Fibroblast of skin of scalp (primary cell): ENCODE measurements around the gene MTRF1.
A peak's percentile ranks its signal among the peaks of the same experiment; 100 is the strongest.
"Not testable (repeated sequence)": the region's sequence is repeated elsewhere in the genome, so short reads cannot be mapped to it uniquely, and the experiment has no call there.

Experiments
- DNase-seq: peaks from one replicate; pipeline ENCODE4 v3.0.0-alpha.2; 2013

The MTRF1 gene

DNA sequence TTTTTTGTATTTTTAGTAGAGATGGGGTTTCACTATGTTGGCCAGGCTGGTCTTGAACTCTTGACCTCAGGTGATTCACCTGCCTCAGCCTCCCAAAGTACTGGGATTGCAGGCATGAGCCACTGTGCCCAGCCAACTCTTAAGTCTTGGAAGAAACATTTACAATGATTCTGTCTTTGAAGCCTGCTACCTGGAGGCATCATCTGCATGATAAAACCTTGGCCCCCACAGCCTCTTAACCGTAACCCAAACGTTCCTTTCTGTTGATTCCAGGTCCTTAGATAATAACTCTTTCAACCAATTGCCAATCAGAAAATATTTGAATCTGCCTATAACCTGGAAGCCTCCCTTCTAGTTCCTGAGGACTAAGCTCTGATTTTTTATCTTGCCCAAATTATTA, 15.8 kb upstream of the MTRF1 start:
- DNase-seq, result not testable (repeated sequence)

DNA sequence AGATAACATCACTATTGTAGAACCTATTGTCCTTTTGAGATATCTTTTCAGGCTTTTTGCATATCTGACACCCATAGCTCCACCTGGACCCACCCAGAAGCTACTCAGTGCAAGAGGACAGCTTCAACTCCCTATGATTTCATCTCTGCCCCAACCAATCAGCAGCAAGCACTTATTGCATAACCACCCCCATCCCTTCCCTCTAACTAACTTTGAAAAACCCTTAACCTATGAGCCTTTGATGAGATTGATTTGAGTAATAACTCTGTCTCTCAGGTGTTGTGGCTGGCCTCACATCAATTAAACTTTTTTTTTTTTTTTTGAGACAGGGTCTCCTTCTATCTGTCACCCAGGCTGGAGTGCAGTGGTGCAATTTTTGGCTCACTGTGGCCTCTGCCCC, 13.4 kb upstream of the MTRF1 start:
- DNase-seq, result no peak

DNA sequence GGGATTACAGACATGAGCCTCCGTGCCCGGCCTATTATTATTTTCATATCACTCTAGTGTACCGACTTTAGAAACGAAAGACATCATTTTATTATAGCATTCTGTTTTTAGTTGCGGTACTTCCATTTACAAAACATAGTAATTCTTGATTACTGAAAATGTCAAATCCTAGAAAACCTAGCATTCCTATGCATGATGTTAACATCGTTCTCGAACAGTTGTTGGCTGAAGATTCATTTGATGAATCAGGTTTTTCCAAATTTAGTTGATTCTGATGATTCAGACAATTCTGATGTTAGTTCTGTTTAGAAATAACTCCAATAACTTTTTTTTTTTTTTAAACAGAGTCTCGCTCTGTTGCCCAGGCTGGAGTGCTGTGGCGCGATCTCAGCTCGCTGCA, 11.5 kb upstream of the MTRF1 start:
- DNase-seq, result no peak

DNA sequence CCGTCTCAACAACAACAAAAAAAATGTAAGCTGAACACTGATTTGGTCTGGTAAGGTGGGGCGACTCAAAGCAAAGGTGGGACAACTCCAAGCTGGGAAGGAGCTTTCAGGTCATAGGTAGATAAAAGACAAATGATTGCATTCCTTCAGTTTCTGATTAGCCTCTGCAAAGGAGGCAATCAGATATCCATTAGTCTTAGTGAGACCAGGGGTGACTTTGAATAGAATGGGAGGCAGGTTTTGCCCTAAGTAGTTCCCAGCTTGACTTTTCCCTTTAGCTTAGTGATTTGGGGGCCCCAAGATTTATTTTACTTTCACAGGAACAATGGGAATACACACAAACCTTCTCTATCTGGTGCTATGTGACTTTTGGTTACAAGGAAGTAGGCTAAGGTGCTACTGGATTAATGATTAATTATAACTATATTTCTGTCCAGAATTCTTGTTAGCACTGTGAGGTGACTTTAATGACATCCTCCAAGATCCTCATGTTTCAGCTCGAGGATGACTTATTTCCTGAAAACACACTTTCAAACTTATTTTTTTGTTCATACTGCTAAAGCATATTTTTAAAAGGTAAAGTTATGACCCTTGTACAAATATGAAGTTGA, 10.6 kb upstream of the MTRF1 start:
- no peak for DNase-seq

DNA sequence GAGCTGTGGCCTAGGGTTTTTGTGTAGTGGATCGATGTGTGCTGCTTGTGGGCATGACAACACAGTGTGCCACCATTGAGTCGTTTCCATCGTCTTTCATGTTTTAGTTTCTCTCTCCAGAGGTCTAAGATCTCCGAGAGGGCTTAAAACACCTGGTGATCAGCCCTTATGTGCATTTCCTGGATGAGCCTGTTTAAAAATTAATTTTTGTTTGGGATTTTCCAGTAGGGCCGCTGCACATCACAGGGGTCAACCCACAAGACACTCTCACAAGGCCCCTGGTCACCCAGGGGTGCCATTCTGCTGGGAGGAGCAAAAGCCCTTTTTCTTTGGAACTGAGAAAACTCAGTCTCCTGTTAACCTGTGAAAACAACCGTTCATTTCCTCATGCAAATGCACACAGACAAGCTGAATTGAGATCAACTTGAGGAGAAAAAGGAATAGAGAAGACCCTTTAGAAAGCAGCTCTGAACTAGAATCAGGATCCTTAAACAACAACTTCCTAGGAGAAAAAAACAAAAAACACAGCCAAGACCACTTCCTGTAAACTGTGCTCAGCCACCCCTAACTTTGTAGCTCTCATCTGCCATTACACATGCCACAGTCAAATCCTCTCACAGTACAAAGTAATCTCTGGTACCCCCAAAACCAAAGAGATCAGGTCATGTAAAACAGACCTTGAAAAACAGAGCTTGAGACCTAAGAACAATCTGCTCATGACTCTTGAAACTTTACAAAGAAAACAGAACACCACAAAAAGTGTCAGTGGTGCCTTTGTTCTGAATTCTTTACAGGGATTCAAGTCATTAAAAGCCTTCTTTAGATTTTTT, 8.3 kb upstream of the MTRF1 start:
- DNase-seq, result no peak

DNA sequence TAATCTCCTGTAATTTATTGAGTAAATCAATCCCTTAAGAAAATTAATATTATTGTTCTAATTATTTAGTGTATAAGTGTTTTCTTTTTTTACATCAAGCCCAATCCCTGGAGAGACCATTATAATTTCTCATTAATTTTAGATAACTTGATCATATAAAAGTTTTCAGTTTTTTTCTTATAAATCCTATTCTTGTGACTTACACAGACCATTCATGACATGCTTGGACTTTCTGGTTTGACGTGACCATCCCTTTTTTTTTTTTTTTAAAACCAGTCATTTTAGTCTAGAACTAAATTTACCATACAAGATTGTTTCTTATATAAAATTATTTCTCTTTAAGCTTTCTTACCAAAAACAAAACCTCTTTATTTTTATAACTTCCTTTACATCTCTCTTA, 5.4 kb upstream of the MTRF1 start:
- peak; percentile 13 for DNase-seq

DNA sequence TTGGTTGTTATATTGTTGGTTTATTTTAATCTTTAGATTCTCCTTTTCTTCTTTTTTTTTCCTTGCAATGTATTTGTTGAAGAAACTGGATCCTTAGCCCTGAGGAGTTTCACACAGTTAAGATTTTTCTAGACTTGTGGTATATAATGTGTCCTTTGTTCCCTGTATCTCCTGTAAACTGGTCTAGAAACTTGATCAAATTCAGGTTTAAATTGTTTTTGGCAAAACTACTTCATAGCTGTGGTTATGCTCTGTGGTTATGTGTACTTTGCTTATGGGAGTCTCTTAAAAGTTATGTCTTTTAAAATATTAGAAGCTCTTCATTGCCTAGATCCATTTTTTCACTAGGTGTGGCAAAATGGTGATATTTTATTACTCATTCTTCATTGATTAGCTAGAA, 3.7 kb upstream of the MTRF1 start:
- DNase-seq, result no peak

DNA sequence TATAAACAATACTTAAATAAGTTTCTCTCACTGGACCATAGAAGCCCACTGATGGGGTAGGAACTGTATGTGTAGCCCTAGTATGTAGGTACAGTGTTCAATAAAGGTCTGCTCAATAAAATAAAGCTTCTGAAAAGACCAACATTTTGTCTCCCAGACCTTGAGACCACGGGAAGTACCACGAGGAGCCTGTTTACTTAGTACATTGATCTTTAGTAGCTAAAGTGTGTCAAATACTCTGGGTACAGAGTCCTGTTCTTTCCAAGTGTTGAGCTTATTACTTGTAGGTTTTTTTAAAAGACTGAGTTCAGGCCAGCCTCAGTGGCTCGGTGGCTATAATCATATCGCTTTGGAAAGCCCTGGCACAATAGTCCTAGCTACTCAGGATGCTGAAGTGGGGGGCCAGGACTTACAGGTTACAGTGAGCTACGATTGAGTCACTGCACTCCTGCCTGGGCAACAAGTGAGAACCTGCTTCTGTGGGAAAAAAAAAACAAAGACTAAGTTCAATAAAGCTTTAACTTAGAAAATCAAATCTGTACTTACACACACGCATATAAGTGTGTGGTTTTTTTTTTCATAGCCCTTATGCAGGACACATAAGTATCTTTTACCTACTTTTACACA, 3.4 kb downstream of the MTRF1 start:
- DNase-seq, result no peak

DNA sequence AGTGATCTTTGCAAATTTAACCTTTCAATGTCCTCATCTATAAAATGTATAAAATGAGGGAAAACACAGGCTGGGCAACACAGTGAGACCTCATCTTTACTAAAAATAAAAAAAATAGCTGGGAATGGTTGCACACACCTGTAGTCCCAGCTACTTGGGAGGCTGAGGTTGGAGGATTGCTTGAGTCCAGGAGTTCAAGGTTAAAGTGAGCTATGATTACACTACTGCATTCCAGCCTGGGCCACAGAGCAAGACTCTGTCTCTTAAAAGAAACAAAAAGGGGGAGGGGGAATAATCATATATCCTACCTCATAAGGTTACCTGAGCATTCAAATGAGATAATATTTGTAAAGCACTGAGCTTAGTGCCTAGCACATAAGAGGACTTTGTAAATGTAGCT, 5.8 kb downstream of the MTRF1 start:
- DNase-seq, result no peak

DNA sequence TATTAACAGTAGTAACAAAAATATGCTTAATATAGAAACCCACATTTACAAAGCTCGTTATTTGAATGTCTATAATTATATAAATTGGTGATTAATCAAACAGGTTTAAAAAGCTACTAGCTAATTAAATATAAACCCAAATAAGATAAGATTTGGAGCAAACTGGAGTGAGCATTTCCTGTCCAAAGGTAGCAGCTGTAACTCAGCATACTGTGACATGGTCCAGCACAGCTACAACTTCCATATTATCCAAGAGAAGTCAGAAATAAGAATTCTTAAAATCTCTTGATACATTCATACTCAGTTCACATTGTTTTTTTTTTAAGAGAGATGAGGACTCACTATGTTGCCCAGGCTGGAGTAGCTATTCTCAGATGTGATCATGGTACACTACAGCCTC, 8.5 kb downstream of the MTRF1 start:
- no peak for DNase-seq

DNA sequence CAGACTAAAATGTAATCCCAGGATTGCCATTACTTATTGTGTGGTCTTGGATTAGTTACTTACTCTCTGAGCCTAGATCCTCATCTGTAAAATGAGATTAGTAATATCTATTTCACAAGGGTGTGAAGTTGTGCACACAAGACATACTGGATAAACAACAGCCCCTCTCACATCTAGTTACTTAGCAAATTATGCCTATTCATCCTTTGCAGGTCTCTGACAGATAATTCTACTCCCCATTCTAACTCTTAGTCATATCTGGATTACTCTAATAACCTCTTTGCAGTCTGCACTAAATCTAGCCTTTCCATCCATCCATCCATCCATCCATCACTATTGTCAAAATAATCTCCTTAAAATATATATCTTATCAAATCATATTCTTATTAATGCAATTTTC, 12.4 kb downstream of the MTRF1 start:
- no peak for DNase-seq

DNA sequence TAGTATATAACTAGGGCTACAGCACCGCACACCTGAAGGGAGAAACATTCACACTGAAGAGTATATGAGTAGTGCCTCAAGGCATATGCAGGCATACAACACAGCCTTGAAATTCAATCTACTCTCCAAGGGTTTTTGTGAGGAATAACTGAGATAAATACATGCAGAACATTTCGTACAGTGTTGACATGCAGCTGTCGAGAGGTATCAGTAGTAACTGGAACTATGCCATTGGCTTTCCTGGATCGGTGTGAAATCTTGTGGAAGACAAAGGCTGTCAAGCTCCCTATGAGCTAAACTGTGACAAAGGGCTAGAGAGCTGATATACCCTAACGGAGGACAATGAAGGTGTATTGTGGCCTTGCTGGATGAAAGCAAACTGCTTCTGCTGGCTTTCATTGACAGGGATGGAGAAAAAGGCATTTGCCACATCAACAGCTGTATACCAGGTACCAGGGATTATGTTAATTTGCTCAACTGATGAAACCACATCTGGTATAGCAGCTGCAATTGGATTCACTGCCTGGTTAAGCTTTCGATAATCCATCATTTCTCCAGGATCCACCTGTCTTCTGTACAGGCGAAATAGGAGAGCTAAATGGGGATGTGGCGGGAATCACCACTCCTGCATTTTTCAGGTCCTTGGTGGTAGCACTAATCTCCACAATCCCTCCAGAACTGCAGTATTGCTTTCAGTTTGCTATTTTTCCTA, 16.3 kb downstream of the MTRF1 start:
- no peak for DNase-seq

DNA sequence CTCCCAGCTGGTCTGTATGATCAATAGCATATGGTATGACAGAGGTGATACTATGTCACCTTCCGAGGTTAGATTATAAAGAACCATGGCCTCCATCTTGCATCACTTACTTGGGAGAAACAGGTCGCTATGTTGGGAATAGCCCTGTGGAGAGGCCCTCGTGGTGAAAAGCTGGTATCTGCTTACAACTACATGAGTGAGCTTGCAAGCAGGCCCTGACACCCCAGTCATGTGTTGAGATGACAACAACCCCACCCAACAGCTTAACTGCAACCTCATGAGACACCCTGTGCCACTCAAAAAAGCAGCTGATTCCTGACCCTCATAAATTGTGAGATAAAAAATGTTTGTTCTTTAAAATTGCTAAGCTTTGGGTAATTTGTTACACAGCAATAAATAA, 18.8 kb downstream of the MTRF1 start:
- no peak for DNase-seq

DNA sequence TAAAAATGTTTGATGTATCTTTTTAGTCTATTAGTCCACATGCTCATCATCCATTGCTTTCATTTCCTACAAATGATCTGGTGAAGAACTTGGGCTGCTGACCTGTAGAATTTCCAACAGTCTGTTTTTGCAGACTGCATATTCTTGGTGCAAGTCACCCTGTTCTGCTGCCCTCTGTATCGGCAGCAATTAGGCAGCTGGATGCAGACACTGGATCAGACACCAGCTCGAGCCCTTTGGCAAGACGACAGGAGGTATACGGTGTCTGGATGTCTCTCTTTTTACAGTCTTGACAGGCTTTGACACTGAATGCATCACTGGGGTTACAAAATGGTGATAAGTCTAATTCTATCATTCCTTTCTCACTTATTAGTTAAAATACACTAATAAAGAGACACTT, 21.8 kb downstream of the MTRF1 start:
- no peak for DNase-seq

DNA sequence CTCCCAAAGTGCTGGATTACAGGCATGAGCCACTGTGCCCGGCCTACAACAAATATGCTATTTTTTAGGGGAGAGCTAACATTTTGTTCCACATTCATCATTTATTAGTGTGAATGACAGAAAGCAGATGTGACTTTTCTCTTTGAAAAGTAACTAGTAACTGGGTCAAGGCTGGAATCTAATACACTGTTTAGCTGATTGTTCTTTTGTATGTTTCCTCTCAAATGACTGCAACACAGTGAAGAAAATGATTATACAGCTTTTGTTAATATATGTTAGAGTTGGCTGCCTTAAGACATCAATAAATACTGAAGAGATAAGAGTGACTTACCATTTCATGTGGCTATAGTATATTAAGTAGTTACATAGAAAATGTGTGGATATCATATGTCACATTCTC, 27.0 kb downstream of the MTRF1 start:
- DNase-seq, result no peak

DNA sequence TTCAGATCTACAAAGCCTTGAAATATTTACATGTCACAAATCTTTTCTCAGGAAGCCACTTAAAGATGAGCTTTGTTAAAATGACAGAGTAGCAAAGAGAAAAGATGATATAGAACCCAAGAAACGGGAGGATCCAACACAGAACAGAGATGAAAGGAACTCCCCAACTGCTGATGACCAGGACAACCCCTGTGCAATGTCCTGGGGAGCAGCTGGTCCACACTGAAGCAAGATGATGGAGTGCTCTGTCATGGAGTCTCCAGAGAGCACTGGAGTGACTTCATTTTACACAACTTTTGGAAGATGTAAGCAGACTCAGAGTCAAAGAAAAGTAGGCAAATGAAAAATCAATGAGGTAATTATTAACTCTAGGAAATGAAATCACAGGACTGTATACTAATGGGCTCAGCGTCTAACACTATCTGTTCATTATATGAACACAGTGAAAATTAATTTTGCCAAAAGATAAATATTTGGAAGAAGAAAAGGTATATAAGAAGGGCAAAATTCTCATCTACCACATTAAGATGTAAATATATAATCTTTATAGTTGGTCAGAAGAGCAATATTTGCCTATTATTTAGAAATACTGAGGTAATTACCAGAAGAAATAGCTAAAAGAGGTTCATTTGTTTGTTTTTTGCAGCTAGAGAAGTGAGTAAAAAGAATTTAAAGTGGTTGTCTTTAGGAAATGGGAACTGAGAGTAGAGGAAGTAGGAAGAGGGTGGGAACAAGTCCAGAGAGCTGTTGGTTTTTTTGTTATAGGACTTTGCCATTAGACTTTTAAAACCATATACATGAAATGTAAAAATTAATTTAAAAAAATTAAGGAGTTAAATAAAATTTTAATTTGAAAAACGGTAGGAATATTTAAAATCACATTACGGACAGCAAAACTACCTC, 30.5 kb downstream of the MTRF1 start:
- DNase-seq, result no peak

DNA sequence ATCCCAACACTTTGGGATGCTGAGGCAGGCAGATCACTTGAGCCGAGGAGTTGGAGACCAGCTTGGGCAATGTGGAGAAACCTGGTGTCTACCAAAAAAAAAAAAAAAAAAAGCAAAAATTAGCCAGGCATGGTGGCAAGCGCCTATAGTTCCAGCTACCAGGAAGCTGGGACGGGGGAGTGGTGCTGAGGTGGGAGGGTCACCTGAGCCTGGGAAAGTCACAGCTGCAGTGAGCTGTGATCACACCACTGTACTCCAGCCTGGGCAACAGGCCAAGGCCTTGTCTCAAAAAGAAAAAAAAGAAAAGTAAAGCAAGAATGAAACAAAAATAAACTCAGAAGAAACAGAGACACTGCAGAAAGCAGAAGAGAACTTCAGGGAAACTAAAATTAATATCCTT, 31.6 kb downstream of the MTRF1 start:
- DNase-seq, result peak; percentile 14

DNA sequence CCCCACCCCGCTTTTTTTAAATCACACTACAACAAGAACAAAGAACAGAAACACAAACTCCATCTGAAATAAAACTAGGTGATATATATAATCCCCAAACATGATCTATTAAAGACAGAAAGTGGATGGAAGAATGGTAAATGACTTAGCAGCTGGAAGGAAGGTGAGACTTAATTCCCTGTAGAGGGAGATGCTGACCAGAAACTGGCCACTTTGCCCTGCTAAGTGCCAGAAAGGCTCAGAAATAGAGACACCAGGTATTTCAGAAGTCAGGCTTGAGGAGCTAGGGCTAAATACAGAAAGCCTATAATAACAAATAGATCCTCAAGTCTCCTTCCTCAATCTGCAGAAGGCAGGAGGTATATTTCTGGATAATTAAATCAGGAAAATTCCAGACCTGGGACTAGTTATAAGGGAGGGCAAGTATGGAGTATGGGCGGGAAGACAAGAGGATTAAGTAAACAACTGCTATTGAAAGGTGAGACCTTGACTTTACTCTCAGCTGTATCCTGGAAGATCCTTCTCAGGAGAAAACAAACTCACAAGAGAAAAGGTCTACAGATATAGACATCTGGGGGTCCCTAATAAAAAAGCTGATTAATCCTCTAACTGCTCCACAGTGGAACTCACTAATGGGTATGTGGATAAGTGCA, 32.2 kb downstream of the MTRF1 start:
- no peak for DNase-seq

DNA sequence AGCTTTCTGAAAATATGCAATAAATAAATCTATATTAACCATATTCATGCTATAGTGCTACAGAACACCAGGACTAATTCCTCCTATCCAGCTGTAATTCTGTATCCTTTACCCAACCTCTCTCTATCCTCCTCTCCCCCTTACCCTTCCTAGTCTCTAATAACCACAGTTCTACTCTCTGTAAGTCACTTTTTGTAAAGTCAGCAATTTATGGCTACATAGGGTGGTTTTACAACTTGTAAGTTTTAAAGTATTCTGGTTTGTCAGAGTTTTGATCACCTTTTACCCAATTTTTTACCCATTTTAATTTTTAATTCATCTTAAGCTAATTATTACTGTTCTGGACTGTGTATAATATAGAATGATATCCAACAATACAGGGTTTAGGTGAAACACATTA, 34.0 kb downstream of the MTRF1 start:
- no peak for DNase-seq

DNA sequence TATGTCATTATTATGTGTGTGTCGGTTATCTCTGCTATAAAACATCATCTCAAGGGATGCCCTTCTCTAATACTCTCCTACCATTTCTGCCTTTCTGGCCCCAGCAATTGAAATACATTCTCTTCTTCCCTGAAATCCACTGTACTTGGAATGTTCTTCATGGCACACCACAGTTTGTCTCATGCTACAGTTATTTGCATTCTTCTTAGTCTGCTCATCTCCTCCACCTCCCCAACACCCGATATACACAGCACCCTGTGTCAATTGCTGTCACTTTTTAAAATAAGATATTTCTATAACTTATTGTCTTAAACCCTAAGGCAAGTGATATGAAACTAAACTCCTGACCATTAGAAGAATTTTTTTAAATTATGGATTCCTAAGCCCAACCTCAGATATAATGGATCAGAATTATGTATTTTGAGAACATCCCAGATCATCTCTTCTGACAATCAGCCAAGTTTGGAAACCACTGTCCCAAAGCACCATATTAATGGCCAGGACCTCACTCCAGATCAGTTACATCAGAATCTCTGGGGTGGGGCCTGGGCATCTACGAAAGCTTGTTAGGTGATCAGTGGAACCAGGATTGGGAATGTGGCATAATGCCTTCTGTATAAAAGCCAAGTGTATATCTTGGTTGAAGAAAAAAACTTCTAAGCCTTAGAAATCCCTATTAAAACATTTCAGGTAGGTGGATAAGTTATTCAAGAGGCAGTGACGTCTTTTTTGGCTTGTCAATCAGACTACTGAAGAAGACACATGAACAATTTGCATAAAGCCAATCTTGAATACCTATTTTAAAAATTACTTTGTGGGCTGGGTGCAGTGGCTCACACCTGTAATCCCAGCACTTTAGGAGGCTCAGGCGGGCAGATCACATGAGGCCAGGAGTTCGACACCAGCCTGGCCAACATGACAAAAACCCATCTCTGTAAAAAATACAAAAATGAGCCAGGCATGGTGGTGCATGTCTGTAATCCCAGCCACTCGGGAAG, 39.0 kb downstream of the MTRF1 start:
- peak; percentile 88 for DNase-seq
